Sigmoid colon (tissue), 4 donors: Measurements from ENCODE around the gene VPS45.

Experiments
- EP300 ChIP-seq, 4 donors: sonication (generic); formaldehyde crosslinking; IDR thresholded peaks; one replicate each; pipeline ENCODE4 v1.6.1; 2017; ENCODE audit warnings: antibody characterized with exemption in 4 of 4
- POLR2AphosphoS5 ChIP-seq, 4 donors: sonication (generic); formaldehyde crosslinking; IDR thresholded peaks; one replicate each; pipeline ENCODE4 v1.6.1; 2017; ENCODE audit warnings: antibody characterized with exemption in 4 of 4
- TF ChIP-seq, protein P1 (sequence below), 4 experiments: fragments of 450-650 bp in 3 of 4; fragments of 200-600 bp in 1 of 4; IDR thresholded peaks; one replicate each; pipeline ENCODE4 v1.5.1; 2016 to 2019; ENCODE audit warnings: antibody characterized with exemption in 4 of 4, mild to moderate bottlenecking in 3 of 4, moderate library complexity in 2 of 4

DNA sequence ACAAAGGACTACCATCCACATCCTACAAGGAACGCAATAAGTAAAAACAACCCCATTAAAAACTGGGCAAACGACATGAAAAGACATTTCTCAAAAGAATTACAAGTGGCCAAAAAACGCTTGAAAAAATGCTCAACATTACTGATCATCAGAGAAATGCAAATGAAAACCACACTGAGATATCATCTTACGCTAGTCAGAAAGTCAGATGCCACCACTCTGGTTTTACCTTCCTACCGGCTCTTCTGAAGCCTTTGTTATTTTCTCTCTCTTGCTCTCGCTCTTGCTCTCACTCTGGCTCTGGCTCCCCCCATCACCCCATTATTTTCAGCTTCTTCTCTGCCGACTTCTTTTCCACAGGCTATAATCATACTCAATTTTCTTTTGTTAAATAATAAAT is 38.8 kb downstream of the VPS45 start:
- TF ChIP-seq, protein P1, sequence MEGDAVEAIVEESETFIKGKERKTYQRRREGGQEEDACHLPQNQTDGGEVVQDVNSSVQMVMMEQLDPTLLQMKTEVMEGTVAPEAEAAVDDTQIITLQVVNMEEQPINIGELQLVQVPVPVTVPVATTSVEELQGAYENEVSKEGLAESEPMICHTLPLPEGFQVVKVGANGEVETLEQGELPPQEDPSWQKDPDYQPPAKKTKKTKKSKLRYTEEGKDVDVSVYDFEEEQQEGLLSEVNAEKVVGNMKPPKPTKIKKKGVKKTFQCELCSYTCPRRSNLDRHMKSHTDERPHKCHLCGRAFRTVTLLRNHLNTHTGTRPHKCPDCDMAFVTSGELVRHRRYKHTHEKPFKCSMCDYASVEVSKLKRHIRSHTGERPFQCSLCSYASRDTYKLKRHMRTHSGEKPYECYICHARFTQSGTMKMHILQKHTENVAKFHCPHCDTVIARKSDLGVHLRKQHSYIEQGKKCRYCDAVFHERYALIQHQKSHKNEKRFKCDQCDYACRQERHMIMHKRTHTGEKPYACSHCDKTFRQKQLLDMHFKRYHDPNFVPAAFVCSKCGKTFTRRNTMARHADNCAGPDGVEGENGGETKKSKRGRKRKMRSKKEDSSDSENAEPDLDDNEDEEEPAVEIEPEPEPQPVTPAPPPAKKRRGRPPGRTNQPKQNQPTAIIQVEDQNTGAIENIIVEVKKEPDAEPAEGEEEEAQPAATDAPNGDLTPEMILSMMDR (IDR thresholded peaks at IDR 0.05) = no peak
- no peak for TF ChIP-seq EP300 (IDR thresholded peaks at IDR 0.05)
- no peak for TF ChIP-seq POLR2AphosphoS5 (IDR thresholded peaks at IDR 0.05)
